Left lobe of liver (tissue), 2 donors: ENCODE results near the gene AGK. TPM values are rescaled to one million over a fixed set of nuclear protein-coding genes. Genes with fewer than 3 reads are reported as not detected.
"Not testable (repeated sequence)": the region's sequence is repeated elsewhere in the genome, so short reads cannot be mapped to it uniquely, and the experiment has no call there.

Experiments used
- ATAC-seq: fragments of 200-7000 bp; cut with Tn5 transposase; one replicate; pipeline ENCODE4 v1.9.1; 2020; ENCODE audit warnings: mild to moderate bottlenecking, moderate library complexity
- DNase-seq: peaks from one replicate; pipeline ENCODE4 v3.0.0-alpha.2; 2020; ENCODE audit warnings: low spot score
- total RNA-seq: library from RNA; stranded (reverse); gene quantifications from one replicate; pipeline ENCODE4 v1.2.1, GENCODE V29; 2021
- donor health status: DM: no; HTN: no; CAD: no; lungs with moderate emphysema.
- donor health status: DM: no; HTN: yes; CAD: no.

Gene AGK
- total RNA-seq, 1 donor from 2014 or later: 8.7 TPM

GRCh38 chr7:141641876-141642275 lies 90.7 kb downstream of the AGK start:
- ATAC-seq (no peak), DNase-seq (no peak)

GRCh38 chr7:141645188-141645587 lies 94.0 kb downstream of the AGK start:
- DNase-seq (no peak), ATAC-seq (no peak)

- DNase-seq (no peak), ATAC-seq (no peak)
Measured at GRCh38 chr7:141646826-141647480, 95.7 kb downstream of the AGK start.

- DNase-seq, ATAC-seq: not testable (repeated sequence)
Measured at GRCh38 chr7:141647701-141648100, 96.5 kb downstream of the AGK start.

- DNase-seq (no peak), ATAC-seq (no peak)
Measured at GRCh38 chr7:141648276-141649114, 97.3 kb downstream of the AGK start.

- no peak for DNase-seq
- ATAC-seq: no peak
Measured at GRCh38 chr7:141649137-141649864, 98.1 kb downstream of the AGK start.

GRCh38 chr7:141649865-141650634 lies 98.8 kb downstream of the AGK start:
- peak; percentile 59 for DNase-seq
- ATAC-seq: peak; percentile 87

- DNase-seq: no peak
- ATAC-seq: no peak
Measured at GRCh38 chr7:141651417-141651816, 100.2 kb downstream of the AGK start.

- ATAC-seq (no peak), DNase-seq (no peak)
Measured at GRCh38 chr7:141652691-141653090, 101.5 kb downstream of the AGK start.

- peak; percentile 65 for DNase-seq
- peak; percentile 95 for ATAC-seq
Measured at GRCh38 chr7:141654551-141654950, 103.3 kb downstream of the AGK start.

- no peak for DNase-seq
- ATAC-seq: no peak
Measured at GRCh38 chr7:141659501-141659900, 108.3 kb downstream of the AGK start.

- no peak for DNase-seq
- ATAC-seq: peak; percentile 26
Measured at GRCh38 chr7:141660259-141660658, 109.0 kb downstream of the AGK start.

GRCh38 chr7:141663081-141663849 lies 112.1 kb downstream of the AGK start:
- ATAC-seq (peak; percentile 74), DNase-seq (peak; percentile 75)

GRCh38 chr7:141664450-141664849 lies 113.2 kb downstream of the AGK start:
- DNase-seq (peak; percentile 66), ATAC-seq (peak; percentile 83)

- no peak for DNase-seq
- no peak for ATAC-seq
Measured at GRCh38 chr7:141665208-141666035, 114.2 kb downstream of the AGK start.

- ATAC-seq (no peak), DNase-seq (no peak)
Measured at GRCh38 chr7:141666071-141666470, 114.9 kb downstream of the AGK start.

GRCh38 chr7:141668853-141669252 lies 117.6 kb downstream of the AGK start:
- DNase-seq: no peak
- no peak for ATAC-seq

GRCh38 chr7:141671705-141672496 lies 120.7 kb downstream of the AGK start:
- ATAC-seq (no peak), DNase-seq (no peak)
